ENCODE results near the gene GEMIN8. TPM values are rescaled to one million over a fixed set of nuclear protein-coding genes. Genes with fewer than 3 reads are reported as not detected.

Gene GEMIN8
- total RNA-seq, 2 donors from 2014 or later = 11.4 to 13.4 TPM

DNA sequence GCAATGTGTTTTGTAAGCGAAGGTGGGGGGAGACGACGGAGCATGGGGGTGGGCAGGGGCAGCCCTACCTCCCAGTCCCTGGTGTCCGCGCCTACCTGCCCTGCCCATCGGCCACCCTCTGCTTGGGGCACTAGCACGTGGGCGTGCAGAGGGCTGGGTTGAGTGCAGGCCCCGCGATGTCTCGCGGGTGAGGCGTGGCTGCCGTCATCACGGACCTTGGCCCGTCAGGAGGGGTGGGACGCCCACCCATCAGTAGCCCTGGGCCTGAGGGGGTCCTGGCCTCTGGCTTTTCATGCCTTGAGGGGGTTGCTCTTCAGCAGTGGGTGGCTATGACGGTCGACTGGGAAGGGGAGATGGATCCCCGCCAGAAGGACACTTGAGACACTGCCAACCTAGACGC is 36.1 kb upstream of the GEMIN8 start:
- Histone ChIP-seq H3K4me1 (replicated peaks) (no peaks in the 10 kb centered on the region), H3K27me3 (replicated peaks; ENCODE audit: insufficient read depth) (no peaks in the 10 kb centered on the region), H3K4me3 (no peak overlapping the region), H3K27ac (no peak overlapping the region), H3K36me3 (no peaks in the 10 kb centered on the region), H3K9me3 (no peaks in the 10 kb centered on the region)
- intact Hi-C loops (cut with DNase I) = no loop called here
- DNase-seq (ENCODE audit: low spot score) = no peak
- 97% methylated on average over 16 of the region's 21 CpGs for WGBS
- TF ChIP-seq POLR2A (IDR thresholded peaks at IDR 0.05) (no peak), POLR2AphosphoS5 (IDR thresholded peaks at IDR 0.05) (no peak)
- TF ChIP-seq, protein P1, sequence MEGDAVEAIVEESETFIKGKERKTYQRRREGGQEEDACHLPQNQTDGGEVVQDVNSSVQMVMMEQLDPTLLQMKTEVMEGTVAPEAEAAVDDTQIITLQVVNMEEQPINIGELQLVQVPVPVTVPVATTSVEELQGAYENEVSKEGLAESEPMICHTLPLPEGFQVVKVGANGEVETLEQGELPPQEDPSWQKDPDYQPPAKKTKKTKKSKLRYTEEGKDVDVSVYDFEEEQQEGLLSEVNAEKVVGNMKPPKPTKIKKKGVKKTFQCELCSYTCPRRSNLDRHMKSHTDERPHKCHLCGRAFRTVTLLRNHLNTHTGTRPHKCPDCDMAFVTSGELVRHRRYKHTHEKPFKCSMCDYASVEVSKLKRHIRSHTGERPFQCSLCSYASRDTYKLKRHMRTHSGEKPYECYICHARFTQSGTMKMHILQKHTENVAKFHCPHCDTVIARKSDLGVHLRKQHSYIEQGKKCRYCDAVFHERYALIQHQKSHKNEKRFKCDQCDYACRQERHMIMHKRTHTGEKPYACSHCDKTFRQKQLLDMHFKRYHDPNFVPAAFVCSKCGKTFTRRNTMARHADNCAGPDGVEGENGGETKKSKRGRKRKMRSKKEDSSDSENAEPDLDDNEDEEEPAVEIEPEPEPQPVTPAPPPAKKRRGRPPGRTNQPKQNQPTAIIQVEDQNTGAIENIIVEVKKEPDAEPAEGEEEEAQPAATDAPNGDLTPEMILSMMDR (IDR thresholded peaks at IDR 0.05) = no peak

DNA sequence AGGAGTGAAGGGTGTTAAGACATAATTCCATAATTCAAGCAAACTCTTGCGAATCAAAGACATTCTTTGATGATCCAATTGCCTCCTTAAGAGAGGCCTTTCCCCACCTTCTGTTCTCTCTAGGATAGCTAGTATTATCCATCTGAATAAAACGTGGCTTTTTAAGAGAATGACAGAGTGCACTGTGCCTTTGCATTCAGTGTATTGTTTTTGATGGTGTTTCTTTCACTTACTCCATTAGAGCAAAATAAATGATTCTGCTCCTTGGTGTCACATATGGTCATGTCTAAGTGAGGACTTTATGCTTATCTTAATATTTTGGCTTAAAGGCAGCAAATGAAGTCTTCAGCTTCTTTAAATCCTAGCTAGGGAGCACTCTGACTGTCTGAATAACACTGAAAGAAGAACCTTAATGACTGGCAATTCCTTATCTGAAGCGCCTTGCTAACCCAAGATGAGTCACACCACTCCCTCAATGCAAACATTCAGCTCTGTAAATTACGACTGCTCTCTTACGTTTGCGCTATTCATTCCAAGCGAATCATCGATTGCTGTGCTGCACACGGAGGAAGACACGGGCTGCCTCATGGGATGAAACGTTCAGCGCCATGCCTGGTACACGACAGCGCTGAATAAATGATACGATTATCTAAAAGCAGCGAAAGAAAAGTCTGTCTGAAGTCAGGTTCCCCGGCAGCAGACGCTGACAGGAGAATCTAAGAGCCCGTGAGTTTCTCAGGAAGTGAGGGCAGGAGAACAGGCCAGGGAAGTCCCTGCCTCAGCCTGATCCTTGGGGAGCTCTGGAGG is 35.1 kb upstream of the GEMIN8 start:
- TF ChIP-seq POLR2A (IDR thresholded peaks at IDR 0.05) (no peak), POLR2AphosphoS5 (IDR thresholded peaks at IDR 0.05) (no peak)
- TF ChIP-seq, protein P1 (IDR thresholded peaks at IDR 0.05) = no peak
- no peak overlapping the region for H3K4me3 ChIP-seq
- H3K36me3 ChIP-seq = no peaks in the 10 kb centered on the region
- no peak for DNase-seq (ENCODE audit: low spot score)
- H3K27me3 ChIP-seq (replicated peaks; ENCODE audit: insufficient read depth) = no peaks in the 10 kb centered on the region
- H3K4me1 ChIP-seq (replicated peaks) = no peaks in the 10 kb centered on the region
- WGBS = 55% methylated on average over 17 of the region's 19 CpGs
- H3K27ac ChIP-seq = no peak overlapping the region
- intact Hi-C loops (cut with DNase I) = no loop called here
- no peaks in the 10 kb centered on the region for H3K9me3 ChIP-seq

DNA sequence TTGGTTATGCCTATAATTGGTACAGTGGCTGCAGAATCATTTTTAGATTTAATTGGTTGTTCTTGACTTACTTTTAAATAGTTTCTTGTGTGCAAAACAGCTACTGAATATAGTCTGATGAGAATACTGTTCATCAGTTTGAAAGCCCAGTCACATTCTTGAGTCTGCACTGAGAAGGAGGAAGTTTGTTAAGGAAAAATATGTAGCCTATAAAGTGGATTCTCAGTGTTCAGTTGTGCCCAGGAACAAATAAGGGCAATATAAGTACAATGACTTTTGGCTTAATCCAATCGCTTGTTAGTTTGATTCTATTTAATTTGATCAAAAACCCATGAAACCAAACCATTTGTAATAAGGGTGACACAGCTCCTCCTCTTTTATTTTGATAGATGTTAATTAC is 32.8 kb upstream of the GEMIN8 start:
- no peak for DNase-seq (ENCODE audit: low spot score)
- intact Hi-C loops (cut with DNase I) = no loop called here
- H3K27me3 ChIP-seq (replicated peaks; ENCODE audit: insufficient read depth) = no peaks in the 10 kb centered on the region
- no peak overlapping the region for H3K4me3 ChIP-seq
- TF ChIP-seq POLR2AphosphoS5 (IDR thresholded peaks at IDR 0.05) (no peak), POLR2A (IDR thresholded peaks at IDR 0.05) (no peak)
- TF ChIP-seq, protein P1 (IDR thresholded peaks at IDR 0.05) = no peak
- H3K27ac ChIP-seq = no peak overlapping the region
- H3K4me1 ChIP-seq (replicated peaks) = no peaks in the 10 kb centered on the region
- 50% methylated on average over 1 of the region's 1 CpG for WGBS
- no peaks in the 10 kb centered on the region for H3K36me3 ChIP-seq
- no peaks in the 10 kb centered on the region for H3K9me3 ChIP-seq

DNA sequence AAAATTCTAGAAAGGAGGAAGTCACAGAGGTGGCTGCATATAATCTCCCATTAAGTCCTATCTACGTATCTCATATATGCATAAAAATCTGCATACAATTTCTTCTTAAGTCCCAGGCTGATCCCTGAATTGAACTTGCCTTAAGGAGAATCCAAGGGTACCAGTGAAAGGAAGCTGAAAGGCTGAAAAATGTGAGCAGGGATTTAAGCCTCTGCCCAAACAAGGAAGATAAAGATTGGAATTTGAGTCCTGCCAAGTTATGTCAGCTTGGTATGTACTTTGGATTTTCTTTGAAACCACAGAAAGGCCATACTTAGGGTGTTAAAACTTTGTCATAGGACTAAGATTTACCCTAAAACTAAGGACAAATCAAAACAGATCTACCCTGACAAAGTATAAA is 26.5 kb upstream of the GEMIN8 start:
- H3K27me3 ChIP-seq (replicated peaks; ENCODE audit: insufficient read depth) = no peaks in the 10 kb centered on the region
- no peaks in the 10 kb centered on the region for H3K36me3 ChIP-seq
- no peaks in the 10 kb centered on the region for H3K9me3 ChIP-seq
- H3K4me1 ChIP-seq (replicated peaks) = no peaks in the 10 kb centered on the region
- WGBS = 82% methylated on average over 1 of the region's 1 CpG
- H3K27ac ChIP-seq = no peak overlapping the region
- intact Hi-C loops (cut with DNase I) = loop anchor here (10.0 kb wide), 1 partner anchor 1089 kb away; no protein-coding TSS in a partner anchor
- DNase-seq (ENCODE audit: low spot score) = no peak
- H3K4me3 ChIP-seq = no peak overlapping the region
- no peak for TF ChIP-seq POLR2A (IDR thresholded peaks at IDR 0.05)
- TF ChIP-seq POLR2AphosphoS5 (IDR thresholded peaks at IDR 0.05) = no peak
- TF ChIP-seq, protein P1 (IDR thresholded peaks at IDR 0.05) = no peak

DNA sequence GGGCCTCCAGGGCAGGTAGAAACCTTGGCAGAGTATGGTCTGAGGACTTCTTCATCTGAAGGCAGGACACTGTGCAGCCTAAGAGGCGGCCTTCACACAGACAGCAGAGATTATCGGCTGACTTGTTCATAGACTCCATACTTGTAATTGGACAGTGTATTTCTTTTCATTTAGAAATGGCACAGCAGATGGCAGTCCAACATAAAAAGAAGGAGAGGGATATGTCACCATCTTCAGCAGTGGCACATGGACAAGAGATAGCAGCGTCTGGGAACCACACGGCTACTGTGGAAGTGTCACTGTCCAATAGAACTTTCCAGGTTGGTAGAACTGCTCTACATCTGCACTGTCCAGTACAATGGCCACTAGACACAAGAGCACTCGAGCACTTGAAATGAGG is 21.7 kb upstream of the GEMIN8 start:
- Histone ChIP-seq H3K4me3 (no peak overlapping the region), H3K36me3 (no peaks in the 10 kb centered on the region), H3K9me3 (no peaks in the 10 kb centered on the region), H3K27ac (no peak overlapping the region), H3K27me3 (replicated peaks; ENCODE audit: insufficient read depth) (no peaks in the 10 kb centered on the region), H3K4me1 (replicated peaks) (no peaks in the 10 kb centered on the region)
- DNase-seq (ENCODE audit: low spot score) = no peak
- WGBS = 79% methylated on average over 5 of the region's 5 CpGs
- intact Hi-C loops (cut with DNase I) = loop anchor here (10.0 kb wide), 1 partner anchor 1093 kb away; no protein-coding TSS in a partner anchor
- TF ChIP-seq POLR2A (IDR thresholded peaks at IDR 0.05) = no peak
- no peak for TF ChIP-seq POLR2AphosphoS5 (IDR thresholded peaks at IDR 0.05)
- TF ChIP-seq, protein P1 (IDR thresholded peaks at IDR 0.05) = no peak

All from prostate gland (tissue), 2 donors.